ENCODE measurements around the gene SIRPB1.

Gene SIRPB1

DNA sequence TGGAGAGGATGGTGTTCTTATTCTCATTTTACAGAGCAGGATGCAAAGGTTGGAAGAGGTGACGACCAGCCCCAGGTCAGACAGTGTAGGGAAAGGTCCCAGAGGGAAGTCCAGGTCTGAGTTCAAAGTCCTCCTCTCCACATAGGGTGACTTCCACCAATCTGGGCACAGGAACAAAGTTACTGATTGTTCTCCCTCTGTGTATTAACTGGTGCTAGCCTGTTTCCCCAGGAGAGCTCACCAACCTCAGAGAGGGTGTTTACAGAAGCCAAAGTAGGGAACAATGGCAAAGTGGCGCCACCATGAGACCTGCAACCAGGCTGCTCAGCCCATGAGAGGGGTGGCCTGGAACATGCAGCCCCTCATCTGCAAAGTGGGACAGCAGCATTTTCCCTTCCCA, 16.8 kb upstream of the SIRPB1 start:
- TF ChIP-seq, protein P1, sequence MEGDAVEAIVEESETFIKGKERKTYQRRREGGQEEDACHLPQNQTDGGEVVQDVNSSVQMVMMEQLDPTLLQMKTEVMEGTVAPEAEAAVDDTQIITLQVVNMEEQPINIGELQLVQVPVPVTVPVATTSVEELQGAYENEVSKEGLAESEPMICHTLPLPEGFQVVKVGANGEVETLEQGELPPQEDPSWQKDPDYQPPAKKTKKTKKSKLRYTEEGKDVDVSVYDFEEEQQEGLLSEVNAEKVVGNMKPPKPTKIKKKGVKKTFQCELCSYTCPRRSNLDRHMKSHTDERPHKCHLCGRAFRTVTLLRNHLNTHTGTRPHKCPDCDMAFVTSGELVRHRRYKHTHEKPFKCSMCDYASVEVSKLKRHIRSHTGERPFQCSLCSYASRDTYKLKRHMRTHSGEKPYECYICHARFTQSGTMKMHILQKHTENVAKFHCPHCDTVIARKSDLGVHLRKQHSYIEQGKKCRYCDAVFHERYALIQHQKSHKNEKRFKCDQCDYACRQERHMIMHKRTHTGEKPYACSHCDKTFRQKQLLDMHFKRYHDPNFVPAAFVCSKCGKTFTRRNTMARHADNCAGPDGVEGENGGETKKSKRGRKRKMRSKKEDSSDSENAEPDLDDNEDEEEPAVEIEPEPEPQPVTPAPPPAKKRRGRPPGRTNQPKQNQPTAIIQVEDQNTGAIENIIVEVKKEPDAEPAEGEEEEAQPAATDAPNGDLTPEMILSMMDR (IDR thresholded peaks at IDR 0.05; ENCODE audit: extremely low read depth, missing control alignments): no peak
- no peak for DNase-seq (ENCODE audit: low spot score)

DNA sequence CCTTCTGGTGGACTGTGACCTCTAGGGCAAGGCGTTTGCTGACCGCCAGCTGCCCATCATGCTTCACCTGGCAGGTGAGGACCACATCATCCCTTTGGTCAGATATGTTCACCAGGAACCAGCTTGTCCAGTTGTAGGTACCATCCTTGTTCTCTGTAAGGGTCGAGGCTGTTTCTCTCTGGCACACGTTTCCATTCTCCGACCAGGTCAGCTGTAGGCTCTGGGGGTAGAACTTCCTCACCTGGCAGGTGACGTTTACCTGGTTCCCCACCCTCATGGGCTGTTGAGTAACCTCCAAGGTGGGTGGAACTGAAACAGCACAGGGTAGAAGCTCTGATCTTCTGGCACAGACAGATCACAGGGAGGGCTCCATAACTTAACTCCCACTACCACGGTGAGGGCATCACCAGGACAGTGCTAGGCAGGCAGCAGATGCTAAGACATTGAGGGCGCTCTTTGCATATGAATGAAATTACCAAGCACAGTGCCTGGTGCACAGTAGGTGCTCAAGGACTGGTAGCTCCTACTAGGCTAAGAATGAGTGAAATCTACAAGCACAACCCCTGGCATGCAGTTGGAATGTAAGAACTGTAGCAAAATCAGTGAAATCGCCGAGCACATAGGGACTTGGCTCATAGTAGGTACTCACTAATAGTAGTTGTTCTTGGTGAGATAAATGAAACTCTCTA, 15.6 kb upstream of the SIRPB1 start:
- TF ChIP-seq, protein P1 (IDR thresholded peaks at IDR 0.05; ENCODE audit: extremely low read depth, missing control alignments): no peak
- DNase-seq (ENCODE audit: low spot score): no peak

DNA sequence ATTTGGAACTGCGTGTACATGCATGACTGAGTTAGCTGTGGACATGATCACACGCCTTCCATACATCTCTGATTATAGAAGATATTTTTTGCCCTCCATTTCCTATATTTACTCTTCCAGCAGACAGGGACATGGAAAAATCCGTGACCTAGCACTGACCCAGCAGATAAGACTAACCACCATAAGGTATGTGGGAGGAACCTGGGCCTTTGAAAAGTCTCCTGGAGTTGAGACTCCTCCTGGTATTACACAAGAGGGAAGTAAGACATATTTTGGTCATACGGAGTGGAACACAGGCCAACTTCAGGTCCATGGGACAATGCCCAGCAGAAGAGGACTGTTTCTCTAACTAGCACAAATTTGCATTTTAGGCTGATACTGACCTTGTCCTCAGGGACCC, 13.7 kb upstream of the SIRPB1 start:
- DNase-seq (ENCODE audit: low spot score): no peak
- TF ChIP-seq, protein P1 (IDR thresholded peaks at IDR 0.05; ENCODE audit: extremely low read depth, missing control alignments): no peak

DNA sequence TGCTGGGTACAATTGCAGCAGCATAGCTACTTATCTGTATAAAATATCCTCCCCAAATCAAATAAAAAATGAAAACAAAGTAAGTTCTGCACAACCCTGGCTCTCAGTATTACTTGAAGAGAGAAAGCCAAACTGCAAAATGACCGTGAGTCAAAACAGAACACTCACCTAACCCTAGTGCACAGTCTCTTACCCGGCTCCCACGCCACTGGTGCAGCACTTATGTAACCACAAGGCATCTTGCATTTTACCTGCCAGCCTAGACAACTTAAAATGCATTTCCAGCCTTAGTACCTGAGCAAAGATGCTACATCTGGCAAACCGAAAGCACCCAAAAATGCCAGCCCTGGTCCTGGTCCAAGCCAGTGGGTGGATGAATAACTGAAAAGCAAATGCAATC, 12.4 kb upstream of the SIRPB1 start:
- TF ChIP-seq, protein P1 (IDR thresholded peaks at IDR 0.05; ENCODE audit: extremely low read depth, missing control alignments): no peak
- peak; percentile 44 for DNase-seq (ENCODE audit: low spot score)

DNA sequence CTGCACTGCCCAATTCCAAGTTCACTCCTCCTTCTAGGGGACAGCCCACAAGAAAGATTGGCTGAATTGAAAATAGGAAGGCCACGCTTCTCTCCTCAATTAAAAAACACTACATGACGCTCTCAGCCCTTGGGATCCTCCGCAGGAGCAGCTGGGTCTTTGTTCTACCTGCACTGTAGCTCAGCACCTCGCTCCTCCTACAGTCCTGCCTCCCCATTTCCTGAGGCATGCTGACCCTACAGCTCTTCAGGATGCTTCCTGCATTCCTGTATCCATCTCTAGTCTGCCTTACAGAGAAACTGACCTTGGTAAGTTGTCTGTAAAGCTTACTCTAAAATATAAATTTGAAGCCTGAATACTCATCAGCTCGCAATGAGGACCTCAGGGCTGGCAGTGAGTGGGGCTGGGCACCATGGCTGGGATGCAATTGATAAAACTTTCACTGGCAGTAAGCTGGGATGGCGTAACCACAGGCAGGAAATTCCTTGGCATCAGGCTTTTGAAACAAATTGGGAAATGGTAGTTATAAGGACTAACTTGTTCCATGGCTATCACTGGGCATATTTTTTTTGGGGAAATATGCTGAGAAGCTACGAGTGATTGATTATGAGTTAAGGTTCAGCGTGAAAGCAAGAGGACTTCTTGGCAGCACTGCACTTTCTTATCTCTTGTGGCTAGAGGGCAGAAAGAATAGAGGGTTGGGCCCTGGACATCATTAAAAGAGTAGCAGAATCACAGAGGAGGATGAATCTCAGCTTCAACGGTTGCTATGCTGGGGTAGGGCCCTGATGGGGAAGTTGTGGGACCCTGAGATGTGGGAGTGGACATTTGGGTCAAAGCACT, 11.7 kb upstream of the SIRPB1 start:
- no peak for DNase-seq (ENCODE audit: low spot score)
- TF ChIP-seq, protein P1 (IDR thresholded peaks at IDR 0.05; ENCODE audit: extremely low read depth, missing control alignments): no peak

DNA sequence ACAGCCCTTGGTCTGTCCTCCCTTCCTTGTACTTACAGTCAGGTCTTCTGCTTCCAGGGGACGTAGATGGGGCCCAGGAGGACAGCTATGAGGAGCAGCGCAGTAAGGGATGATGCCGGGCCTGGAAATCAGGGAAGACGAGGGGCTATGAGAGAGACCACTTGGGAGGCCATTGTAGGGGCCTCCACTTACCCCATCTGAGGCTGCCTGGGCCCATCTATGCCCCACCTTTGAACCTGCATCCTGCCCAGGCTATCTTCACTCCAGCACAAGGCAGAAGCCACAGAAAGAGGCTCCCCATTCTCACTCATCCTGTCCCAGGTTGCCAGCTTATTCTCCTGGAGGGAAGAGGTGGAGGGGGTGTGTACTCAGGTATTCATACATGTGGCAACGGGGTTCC, 10.4 kb upstream of the SIRPB1 start:
- no peak for DNase-seq (ENCODE audit: low spot score)
- TF ChIP-seq, protein P1 (IDR thresholded peaks at IDR 0.05; ENCODE audit: extremely low read depth, missing control alignments): no peak

DNA sequence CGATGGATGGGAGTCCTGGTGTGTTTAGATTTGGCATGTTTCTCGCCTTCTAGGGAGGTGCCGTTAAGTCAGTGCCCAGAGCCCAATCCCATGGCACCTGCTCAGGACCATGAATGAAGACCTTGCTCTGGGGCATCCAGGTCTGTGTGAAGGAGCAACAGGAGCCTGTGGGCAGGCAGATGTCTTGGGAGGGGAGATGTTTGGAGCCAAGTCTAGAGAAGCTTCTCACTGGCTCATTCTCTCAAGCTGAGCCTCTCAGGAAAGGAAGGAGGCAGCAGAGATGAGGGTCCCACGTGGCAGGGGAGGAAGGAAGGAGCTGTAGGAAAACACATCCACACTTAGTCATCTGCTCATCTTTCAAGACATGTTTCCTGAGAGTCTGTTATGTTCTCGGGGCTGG, 9.5 kb upstream of the SIRPB1 start:
- no peak for DNase-seq (ENCODE audit: low spot score)
- TF ChIP-seq, protein P1 (IDR thresholded peaks at IDR 0.05; ENCODE audit: extremely low read depth, missing control alignments): no peak

Data from GM20000 (cell line).